Stromal cell of bone marrow (primary cell): Measurements from ENCODE around the gene UPK1A.
"Not testable (repeated sequence)": the region's sequence is repeated elsewhere in the genome, so short reads cannot be mapped to it uniquely, and the experiment has no call there.

ENCODE experiments used
- DNase-seq: peaks from one replicate; pipeline ENCODE4 v3.0.0-alpha.2; 2012; ENCODE audit warnings: low read depth

UPK1A gene

DNA sequence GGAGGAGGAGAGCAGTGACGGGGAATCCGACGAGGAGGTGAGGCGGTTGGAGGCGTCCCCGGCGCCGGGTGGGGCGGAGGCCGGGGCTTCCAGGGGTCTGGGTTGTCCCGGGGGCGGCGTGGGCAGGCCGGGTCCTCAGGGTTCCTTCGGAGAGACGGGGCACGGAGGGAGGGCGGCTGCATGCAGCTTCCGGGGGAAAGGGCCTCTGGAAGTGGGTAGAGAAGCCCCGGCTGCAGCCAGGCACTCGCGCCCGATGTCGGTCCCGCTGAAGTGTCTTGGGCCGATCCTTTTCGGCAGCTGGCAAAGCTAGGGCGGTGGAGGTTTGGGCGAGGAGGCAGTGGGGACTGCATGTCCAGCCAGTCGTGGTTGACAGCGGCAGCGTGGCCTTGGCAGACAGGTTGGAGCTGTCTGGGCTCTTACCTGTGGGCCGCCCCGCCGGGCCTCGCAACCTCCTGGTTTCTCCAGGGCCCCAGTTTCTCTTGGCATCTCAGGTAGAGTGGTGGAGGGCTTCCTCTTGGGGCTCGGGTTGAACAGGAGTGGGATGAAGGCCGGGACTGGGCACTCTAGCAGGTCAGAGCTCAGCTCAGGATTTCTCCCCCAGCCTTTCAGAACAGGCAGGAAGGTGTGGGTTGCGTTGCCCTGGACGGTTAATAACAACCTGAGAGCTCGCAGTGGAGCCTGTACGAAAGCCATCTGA is 52.2 kb downstream of the UPK1A start:
- no peak for DNase-seq

DNA sequence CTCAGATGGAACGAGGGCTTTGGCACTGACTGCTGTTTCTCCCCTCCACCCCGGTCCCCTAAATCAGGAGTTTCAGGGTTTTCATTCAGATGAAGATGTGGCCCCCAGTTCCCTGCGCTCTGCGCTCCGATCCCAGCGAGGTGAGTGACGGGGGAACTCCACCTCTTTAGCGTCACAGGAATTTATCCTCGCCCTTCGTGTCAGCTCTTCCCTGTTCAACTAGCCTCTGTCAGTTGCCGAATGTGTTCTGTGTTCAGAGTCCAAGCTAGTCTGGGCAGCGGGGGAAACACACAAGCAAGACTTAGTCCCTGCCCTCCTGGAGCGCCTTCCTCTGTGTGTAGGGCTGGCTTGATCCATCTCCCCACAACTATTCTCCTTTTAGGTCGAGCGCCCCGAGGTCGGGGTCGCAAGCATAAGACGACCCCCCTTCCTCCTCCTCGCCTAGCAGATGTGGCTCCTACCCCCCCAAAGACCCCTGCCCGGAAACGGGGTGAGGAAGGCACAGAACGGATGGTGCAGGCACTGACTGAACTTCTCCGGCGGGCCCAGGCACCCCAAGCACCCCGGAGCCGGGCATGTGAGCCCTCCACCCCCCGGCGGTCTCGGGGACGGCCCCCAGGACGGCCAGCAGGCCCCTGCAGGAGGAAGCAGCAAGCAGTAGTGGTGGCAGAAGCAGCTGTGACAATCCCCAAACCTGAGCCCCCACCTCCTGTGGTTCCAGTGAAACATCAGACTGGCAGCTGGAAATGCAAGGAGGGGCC is 53.3 kb downstream of the UPK1A start:
- DNase-seq = no peak

DNA sequence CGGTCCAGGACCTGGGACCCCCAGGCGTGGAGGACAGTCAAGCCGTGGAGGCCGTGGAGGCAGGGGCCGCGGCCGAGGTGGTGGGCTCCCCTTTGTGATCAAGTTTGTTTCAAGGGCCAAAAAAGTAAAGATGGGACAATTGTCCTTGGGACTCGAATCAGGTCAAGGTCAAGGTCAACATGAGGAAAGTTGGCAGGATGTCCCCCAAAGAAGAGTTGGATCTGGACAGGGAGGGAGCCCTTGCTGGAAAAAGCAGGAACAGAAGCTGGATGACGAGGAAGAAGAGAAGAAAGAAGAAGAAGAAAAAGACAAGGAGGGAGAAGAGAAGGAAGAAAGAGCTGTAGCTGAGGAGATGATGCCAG is 53.8 kb downstream of the UPK1A start:
- no peak for DNase-seq

DNA sequence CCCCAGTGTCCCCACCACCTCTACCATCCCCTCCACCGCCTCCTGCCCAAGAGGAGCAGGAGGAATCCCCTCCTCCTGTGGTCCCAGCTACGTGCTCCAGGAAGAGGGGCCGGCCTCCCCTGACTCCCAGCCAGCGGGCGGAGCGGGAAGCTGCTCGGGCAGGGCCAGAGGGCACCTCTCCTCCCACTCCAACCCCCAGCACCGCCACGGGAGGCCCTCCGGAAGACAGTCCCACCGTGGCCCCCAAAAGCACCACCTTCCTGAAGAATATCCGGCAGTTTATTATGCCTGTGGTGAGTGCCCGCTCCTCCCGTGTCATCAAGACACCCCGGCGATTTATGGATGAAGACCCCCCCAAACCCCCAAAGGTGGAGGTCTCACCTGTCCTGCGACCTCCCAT is 54.3 kb downstream of the UPK1A start:
- no peak for DNase-seq

DNA sequence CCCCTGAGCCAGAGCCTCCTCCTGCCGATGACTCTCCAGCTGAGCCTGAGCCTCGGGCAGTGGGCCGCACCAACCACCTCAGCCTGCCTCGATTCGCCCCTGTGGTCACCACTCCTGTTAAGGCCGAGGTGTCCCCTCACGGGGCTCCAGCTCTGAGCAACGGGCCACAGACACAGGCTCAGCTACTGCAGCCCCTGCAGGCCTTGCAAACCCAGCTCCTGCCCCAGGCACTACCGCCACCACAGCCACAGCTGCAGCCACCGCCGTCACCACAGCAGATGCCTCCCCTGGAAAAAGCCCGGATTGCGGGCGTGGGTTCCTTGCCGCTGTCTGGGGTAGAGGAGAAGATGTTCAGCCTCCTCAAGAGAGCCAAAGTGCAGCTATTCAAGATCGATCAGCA is 55.1 kb downstream of the UPK1A start:
- DNase-seq = no peak

DNA sequence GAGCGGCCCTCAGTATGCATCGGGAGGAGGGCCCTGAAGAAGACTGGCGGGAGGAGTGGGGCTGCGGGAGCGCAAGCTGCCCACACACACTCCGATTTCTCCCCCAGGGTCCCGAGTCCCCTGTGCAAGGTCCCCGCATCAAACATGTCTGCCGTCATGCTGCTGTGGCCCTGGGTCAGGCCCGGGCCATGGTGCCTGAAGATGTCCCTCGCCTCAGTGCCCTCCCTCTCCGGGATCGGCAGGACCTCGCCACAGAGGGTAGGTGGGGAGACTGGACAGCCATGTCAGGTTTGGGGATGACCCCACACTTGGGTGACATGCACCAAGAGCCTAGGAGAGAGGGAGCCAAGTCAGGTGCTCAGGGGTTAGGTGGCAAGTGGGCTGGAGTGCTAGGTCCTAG is 56.1 kb downstream of the UPK1A start:
- DNase-seq = no peak

DNA sequence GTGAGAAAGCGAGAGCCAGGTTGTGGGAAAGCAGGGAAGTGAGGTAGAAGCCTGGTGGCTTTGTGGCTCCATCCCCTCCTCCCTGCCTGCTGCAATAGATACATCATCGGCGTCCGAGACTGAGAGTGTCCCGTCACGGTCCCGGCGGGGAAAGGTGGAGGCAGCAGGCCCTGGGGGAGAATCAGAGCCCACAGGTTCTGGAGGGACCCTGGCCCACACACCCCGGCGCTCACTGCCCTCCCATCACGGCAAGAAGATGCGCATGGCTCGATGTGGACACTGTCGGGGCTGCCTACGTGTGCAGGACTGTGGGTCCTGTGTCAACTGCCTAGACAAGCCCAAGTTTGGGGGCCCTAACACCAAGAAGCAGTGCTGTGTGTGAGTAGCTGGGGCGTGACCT is 56.6 kb downstream of the UPK1A start:
- no peak for DNase-seq

DNA sequence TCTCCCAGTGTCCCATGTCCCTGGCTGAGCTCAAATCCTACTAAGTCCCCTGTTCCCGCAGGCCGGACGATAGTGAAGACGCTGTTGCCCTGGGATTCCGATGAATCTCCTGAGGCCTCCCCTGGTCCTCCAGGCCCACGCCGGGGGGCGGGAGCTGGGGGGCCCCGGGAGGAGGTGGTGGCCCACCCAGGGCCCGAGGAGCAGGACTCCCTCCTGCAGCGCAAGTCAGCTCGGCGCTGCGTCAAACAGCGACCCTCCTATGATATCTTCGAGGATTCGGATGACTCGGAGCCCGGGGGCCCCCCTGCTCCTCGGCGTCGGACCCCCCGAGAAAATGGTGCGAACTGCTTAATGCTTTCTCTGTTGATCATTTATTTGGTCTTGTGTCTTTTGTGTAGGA is 57.4 kb downstream of the UPK1A start:
- no peak for DNase-seq

DNA sequence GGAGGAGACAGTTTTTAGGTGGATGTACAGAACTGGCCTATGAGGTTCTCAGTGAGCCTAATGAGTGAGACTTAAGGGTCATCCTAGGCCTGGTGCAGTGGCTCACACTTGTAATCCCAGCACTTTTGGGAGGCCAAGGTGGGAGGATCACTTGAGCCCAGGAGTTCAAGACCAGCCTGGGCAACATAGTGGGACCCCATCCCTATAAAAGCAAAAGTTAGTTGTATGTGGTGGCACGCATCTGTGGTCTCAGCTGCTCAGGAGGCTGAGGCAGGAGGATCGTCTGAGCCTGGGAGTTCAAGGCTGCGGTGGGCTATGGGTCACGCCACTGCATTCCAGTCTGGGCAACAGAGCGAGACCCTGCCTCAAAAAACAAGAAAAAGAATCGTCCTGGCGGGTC is 57.8 kb downstream of the UPK1A start:
- DNase-seq = not testable (repeated sequence)

DNA sequence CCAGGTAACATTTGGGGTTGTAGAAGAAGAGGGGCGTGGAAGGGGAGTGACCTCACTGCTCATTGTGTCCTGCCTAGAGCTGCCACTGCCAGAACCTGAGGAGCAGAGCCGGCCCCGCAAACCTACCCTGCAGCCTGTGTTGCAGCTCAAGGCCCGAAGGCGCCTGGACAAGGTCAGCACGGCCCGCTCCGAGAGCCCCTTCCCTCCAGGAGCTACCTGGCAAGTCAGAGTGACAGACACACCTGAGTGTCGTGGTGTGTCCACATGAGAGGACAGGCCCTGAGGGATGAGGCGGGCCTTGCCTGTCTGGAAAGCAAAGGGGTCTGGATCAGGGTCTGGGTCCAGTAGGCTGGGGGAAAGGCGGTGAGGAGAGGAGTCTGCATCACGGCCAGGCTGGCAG is 58.2 kb downstream of the UPK1A start:
- no peak for DNase-seq

DNA sequence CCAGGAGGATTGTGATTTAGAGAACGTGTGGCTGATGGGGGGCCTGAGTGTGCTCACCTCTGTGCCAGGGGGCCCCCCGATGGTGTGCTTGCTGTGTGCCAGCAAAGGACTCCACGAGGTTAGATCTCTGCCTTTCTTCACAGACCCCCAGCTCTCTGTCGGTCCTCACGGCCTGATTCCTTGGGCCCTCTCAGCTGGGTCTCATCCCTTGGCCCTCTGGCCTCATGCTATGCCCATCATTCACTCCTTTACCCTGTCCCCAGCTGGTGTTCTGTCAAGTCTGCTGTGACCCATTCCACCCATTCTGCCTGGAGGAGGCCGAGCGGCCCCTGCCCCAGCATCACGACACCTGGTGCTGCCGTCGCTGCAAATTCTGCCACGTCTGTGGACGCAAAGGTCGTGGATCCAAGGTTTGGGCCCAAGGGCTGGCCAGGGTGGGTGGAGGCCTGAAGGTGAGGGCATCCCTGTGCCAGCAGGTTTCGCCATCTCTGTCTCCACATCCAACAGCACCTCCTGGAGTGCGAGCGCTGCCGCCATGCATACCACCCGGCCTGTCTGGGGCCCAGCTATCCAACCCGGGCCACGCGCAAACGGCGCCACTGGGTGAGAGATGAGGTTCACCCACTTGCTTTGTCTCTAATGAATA is 59.0 kb downstream of the UPK1A start:
- DNase-seq = no peak

DNA sequence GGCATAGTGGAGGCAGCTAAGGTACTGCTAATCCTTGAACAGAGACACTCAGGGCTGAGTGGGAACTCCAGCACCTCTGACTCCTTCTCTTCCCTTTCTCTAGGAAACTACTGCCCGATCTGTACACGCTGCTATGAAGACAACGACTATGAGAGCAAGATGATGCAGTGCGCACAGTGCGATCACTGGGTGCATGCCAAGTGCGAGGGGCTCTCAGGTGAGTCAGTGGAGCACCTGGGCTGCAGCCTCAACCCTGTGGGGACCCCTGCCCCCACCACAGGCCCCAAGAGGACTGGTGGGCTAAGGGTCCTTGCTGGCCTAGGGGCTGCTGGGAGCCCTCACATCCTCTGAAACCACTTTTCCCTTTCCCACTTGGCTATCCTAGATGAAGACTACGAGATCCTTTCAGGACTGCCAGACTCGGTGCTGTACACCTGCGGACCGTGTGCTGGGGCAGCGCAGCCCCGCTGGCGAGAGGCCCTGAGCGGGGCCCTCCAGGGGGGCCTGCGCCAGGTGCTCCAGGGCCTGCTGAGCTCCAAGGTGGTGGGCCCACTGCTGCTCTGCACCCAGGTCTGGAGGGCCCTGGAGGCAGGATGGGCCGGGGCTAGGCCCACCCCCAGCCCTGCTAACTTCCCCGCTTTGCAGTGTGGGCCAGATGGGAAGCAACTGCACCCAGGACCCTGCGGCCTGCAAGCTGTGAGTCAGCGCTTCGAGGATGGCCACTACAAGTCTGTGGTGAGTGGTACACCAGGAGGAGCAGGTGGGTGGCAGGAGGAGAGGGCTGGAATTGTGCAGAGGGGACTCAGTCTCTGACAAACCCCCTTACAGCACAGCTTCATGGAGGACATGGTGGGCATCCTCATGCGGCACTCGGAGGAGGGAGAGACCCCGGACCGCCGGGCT is 61.0 kb downstream of the UPK1A start:
- no peak for DNase-seq
